Measurements from ENCODE around the gene C2CD4A.

C2CD4A gene

GRCh38 chr15:62063825-62064635 is 2.7 kb upstream of the C2CD4A start:
- peak; percentile 18 for DNase-seq
- Histone ChIP-seq H3K27ac (no peak overlapping the region), H3K27me3 (replicated peaks) (peaks cover 3% of the 10 kb centered on the region), H3K4me3 (ENCODE audit: low read depth, low read length) (no peak overlapping the region), H3K36me3 (replicated peaks) (no peaks in the 10 kb centered on the region)
- in situ Hi-C loops (cut with HindIII; ENCODE audit: low pct_ligation_motif_present, low sequenced_read_pairs), result no loop called here
- TF ChIP-seq, protein P1, sequence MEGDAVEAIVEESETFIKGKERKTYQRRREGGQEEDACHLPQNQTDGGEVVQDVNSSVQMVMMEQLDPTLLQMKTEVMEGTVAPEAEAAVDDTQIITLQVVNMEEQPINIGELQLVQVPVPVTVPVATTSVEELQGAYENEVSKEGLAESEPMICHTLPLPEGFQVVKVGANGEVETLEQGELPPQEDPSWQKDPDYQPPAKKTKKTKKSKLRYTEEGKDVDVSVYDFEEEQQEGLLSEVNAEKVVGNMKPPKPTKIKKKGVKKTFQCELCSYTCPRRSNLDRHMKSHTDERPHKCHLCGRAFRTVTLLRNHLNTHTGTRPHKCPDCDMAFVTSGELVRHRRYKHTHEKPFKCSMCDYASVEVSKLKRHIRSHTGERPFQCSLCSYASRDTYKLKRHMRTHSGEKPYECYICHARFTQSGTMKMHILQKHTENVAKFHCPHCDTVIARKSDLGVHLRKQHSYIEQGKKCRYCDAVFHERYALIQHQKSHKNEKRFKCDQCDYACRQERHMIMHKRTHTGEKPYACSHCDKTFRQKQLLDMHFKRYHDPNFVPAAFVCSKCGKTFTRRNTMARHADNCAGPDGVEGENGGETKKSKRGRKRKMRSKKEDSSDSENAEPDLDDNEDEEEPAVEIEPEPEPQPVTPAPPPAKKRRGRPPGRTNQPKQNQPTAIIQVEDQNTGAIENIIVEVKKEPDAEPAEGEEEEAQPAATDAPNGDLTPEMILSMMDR (IDR thresholded peaks at IDR 0.05; ENCODE audit: low read depth, low read length, missing control alignments), result no peak

- peak overlapping the region; percentile 33 for H3K4me3 ChIP-seq (ENCODE audit: low read depth, low read length)
These were observed 769 bp downstream of the C2CD4A start for GRCh38 chr15:62067448-62068044.

GRCh38 chr15:62068071-62068809 is 1.5 kb downstream of the C2CD4A start:
- DNase-seq, result no peak
- H3K36me3 ChIP-seq (replicated peaks), result no peaks in the 10 kb centered on the region
- H3K27me3 ChIP-seq (replicated peaks), result peaks cover 3% of the 10 kb centered on the region
- in situ Hi-C loops (cut with HindIII; ENCODE audit: low pct_ligation_motif_present, low sequenced_read_pairs), result no loop called here
- no peak overlapping the region for H3K27ac ChIP-seq
- TF ChIP-seq, protein P1 (IDR thresholded peaks at IDR 0.05; ENCODE audit: low read depth, low read length, missing control alignments), result no peak
- peak overlapping the region; percentile 34 for H3K4me3 ChIP-seq (ENCODE audit: low read depth, low read length)

More at GRCh38 chr15:62067448-62068044, 769 bp downstream of the C2CD4A start:
- no peak for DNase-seq
- Histone ChIP-seq H3K36me3 (replicated peaks) (no peaks in the 10 kb centered on the region), H3K27me3 (replicated peaks) (peaks cover 3% of the 10 kb centered on the region), H3K27ac (no peak overlapping the region)
- TF ChIP-seq, protein P1 (IDR thresholded peaks at IDR 0.05; ENCODE audit: low read depth, low read length, missing control alignments), result no peak
- in situ Hi-C loops (cut with HindIII; ENCODE audit: low pct_ligation_motif_present, low sequenced_read_pairs), result no loop called here

- Histone ChIP-seq H3K27me3 (replicated peaks) (peaks cover 4% of the 10 kb centered on the region), H3K27ac (no peak overlapping the region), H3K36me3 (replicated peaks) (no peaks in the 10 kb centered on the region), H3K4me3 (ENCODE audit: low read depth, low read length) (peak overlapping the region; percentile 34)
- DNase-seq, result no peak
- TF ChIP-seq, protein P1 (IDR thresholded peaks at IDR 0.05; ENCODE audit: low read depth, low read length, missing control alignments), result no peak
- in situ Hi-C loops (cut with HindIII; ENCODE audit: low pct_ligation_motif_present, low sequenced_read_pairs), result no loop called here
These were observed 2.0 kb downstream of the C2CD4A start for GRCh38 chr15:62068810-62069167.

GRCh38 chr15:62069551-62069950 is 2.8 kb downstream of the C2CD4A start:
- in situ Hi-C loops (cut with HindIII; ENCODE audit: low pct_ligation_motif_present, low sequenced_read_pairs), result no loop called here
- TF ChIP-seq, protein P1 (IDR thresholded peaks at IDR 0.05; ENCODE audit: low read depth, low read length, missing control alignments), result no peak
- no peak overlapping the region for H3K4me3 ChIP-seq (ENCODE audit: low read depth, low read length)
- H3K36me3 ChIP-seq (replicated peaks), result no peaks in the 10 kb centered on the region
- DNase-seq, result no peak
- no peak overlapping the region for H3K27ac ChIP-seq
- H3K27me3 ChIP-seq (replicated peaks), result peaks cover 5% of the 10 kb centered on the region
